HEK293T (cell line): Measurements from ENCODE around the gene RPRD1B.

Source experiments
- CTCF ChIA-PET: fragments of 350-600 bp; formaldehyde crosslinking; extraction: SDS; loops from one replicate; lab custom pipeline; 2021; ENCODE audit warnings: antibody characterized with exemption, inconsistent platforms; lab: Yijun Ruan, JAX
- POLR2A ChIA-PET: fragments of 350-600 bp; formaldehyde crosslinking; extraction: SDS; loops from one replicate; lab custom pipeline; 2020; ENCODE audit warnings: antibody characterized with exemption, inconsistent platforms; lab: Yijun Ruan, JAX
- DNase-seq: peaks from one replicate; pipeline ENCODE4 v3.0.0; 2012; ENCODE audit warnings: mixed read lengths; ENCODE audit errors: extremely low spot score
- ARNT ChIP-seq: fragments of 450-650 bp; IDR thresholded peaks from 2 replicates; pipeline ENCODE4 v1.6.1; 2017; ENCODE audit warnings: mild to moderate bottlenecking
- BHLHE40 ChIP-seq: fragments of 450-650 bp; IDR thresholded peaks from 2 replicates; pipeline ENCODE4 v1.6.1; 2016; ENCODE audit warnings: mild to moderate bottlenecking, moderate library complexity, borderline replicate concordance
- CTBP1 ChIP-seq: fragments of 450-650 bp; IDR thresholded peaks from 2 replicates; pipeline ENCODE4 v1.6.1; 2016; ENCODE audit warnings: borderline replicate concordance
- ELF4 ChIP-seq: fragments of 450-650 bp; IDR thresholded peaks from 2 replicates; pipeline ENCODE4 v1.6.1; 2017; ENCODE audit warnings: antibody characterized with exemption
- FOXA1 ChIP-seq: fragments of 450-650 bp; IDR thresholded peaks from 2 replicates; pipeline ENCODE4 v1.6.1; 2016; ENCODE audit warnings: mild to moderate bottlenecking
- FOXK2 ChIP-seq: fragments of 450-650 bp; IDR thresholded peaks from 2 replicates; pipeline ENCODE4 v1.6.1; 2016; ENCODE audit warnings: mild to moderate bottlenecking
- FOXM1 ChIP-seq: fragments of 450-650 bp; IDR thresholded peaks from 2 replicates; pipeline ENCODE4 v1.6.1; 2017; ENCODE audit warnings: mild to moderate bottlenecking, borderline replicate concordance
- HDGF ChIP-seq: fragments of 450-650 bp; IDR thresholded peaks from 2 replicates; pipeline ENCODE4 v1.6.1; 2017; ENCODE audit warnings: antibody characterized with exemption, borderline replicate concordance
- L3MBTL2 ChIP-seq: fragments of 450-650 bp; conservative IDR thresholded peaks from 2 replicates; pipeline ENCODE4 v1.6.1; 2016; ENCODE audit warnings: mild to moderate bottlenecking
- LEF1 ChIP-seq: fragments of 450-650 bp; IDR thresholded peaks from 2 replicates; pipeline ENCODE4 v1.6.1; 2017; ENCODE audit warnings: mild to moderate bottlenecking, borderline replicate concordance
- NFRKB ChIP-seq: fragments of 450-650 bp; IDR thresholded peaks from 2 replicates; pipeline ENCODE4 v1.6.1; 2016; ENCODE audit warnings: mild to moderate bottlenecking, moderate library complexity
- SP1 ChIP-seq: fragments of 450-650 bp; IDR thresholded peaks from 2 replicates; pipeline ENCODE4 v1.6.1; 2017
- SUZ12 ChIP-seq: fragments of 450-650 bp; IDR thresholded peaks from 2 replicates; pipeline ENCODE4 v1.6.1; 2016; ENCODE audit warnings: mild to moderate bottlenecking
- TARDBP ChIP-seq: fragments of 450-650 bp; IDR thresholded peaks from 2 replicates; pipeline ENCODE4 v1.6.1; 2016
- ZNF384 ChIP-seq: fragments of 450-650 bp; IDR thresholded peaks from 2 replicates; pipeline ENCODE4 v1.6.1; 2016
- TF ChIP-seq, protein P1 (sequence below): fragments of 450-650 bp; IDR thresholded peaks from 2 replicates; pipeline ENCODE4 v1.6.1; 2016

Gene RPRD1B

DNA sequence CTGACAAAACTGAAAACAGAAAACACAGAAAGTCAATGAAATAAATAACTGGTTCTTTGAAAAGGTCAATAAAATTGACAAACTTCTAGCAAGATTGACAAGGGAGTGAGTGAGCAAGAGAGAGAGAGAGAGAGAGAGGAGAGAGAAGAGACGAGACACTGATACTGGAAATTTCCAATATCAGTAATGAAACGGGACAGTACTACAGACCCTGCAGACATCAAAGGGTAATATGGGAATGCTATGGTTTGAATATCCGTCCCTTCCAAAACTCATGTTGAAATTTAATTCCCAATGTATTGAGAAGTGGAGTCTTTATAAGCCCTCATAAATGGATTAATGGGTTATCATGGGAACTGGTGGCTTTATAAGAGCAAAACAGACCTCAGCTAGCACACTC, 4.1 kb upstream of the RPRD1B start:
- no peak for TF ChIP-seq CTBP1
- TF ChIP-seq L3MBTL2 = no peak
- TF ChIP-seq, protein P1, sequence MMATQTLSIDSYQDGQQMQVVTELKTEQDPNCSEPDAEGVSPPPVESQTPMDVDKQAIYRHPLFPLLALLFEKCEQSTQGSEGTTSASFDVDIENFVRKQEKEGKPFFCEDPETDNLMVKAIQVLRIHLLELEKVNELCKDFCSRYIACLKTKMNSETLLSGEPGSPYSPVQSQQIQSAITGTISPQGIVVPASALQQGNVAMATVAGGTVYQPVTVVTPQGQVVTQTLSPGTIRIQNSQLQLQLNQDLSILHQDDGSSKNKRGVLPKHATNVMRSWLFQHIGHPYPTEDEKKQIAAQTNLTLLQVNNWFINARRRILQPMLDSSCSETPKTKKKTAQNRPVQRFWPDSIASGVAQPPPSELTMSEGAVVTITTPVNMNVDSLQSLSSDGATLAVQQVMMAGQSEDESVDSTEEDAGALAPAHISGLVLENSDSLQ = no peak
- TF ChIP-seq NFRKB = no peak
- TF ChIP-seq SP1 = no peak
- no peak for TF ChIP-seq LEF1
- no peak for TF ChIP-seq HDGF
- TF ChIP-seq ZNF384 = no peak
- TF ChIP-seq FOXA1 = no peak
- no peak for TF ChIP-seq SUZ12
- TF ChIP-seq BHLHE40 = no peak
- TF ChIP-seq TARDBP = no peak
- TF ChIP-seq ARNT = no peak
- TF ChIP-seq ELF4 = no peak
- TF ChIP-seq FOXK2 = no peak
- TF ChIP-seq FOXM1 = no peak
- CTCF ChIA-PET = no interaction called here
- POLR2A ChIA-PET = no interaction called here
- DNase-seq = no peak

DNA sequence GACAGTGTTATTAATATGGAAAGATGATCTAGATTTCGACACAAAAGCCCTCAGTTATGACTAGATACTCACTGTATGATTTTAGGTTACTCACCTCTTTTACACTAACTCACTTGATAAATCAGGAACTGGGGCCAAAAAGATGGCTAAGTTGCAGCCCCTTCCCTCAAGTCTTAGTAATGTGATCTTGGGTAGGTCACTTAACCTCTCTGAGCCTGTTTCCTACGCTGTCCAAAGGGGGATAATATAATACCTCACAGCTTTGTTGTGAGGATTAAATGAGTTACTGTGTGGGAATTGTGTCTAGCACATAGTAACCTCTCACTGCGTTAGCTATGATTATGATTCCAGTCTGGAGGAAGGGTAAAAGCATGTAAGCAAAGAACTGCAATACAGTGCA, 1.6 kb upstream of the RPRD1B start:
- ChIA-PET CTCF (no interaction called here), POLR2A (no interaction called here)
- DNase-seq = no peak
- TF ChIP-seq ARNT = no peak

DNA sequence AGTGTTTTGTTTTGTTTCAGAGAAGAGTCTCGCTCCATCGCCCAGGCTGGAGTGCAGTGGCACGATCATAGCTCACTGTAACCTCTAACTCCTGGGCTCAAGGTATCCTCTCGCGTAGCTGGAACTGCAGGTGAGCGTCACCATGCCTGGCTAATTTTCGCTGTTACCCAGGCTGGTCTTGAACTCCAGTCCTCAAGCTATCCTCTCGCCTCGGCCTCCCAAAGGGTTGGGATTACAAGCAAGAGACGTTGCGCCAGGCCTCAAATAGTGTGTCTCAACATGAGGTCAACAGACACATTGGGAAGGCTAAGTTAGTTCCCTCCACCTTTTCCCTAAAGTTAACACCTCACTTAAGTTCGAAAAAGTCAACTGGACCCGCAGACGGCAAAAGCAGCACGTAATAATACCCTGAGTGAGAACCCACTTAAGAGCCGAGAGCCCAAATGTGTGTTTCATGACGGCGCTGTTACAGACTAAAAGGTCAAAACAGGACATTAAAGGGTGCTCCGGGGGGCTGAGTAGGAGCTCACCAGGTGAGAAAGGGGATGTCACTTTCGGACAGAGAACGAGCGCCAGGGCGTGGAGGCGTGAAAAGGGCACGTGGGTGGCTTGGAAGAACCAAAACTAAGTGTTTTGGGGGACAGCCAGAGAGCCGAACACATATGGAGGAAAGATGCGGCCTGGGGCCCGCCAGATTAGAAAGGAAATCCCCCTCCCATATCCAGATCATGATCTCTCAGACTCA, 789 bp upstream of the RPRD1B start:
- ChIA-PET POLR2A (interaction anchor here (0.6 to 1.9 kb wide), 10 partner anchors 9 to 821 kb away, joined by 3 to 15 read pairs (median 4); no protein-coding TSS in a partner anchor), CTCF (interaction anchor here (0.7 kb wide), 1 partner anchor 187 kb away, joined by 9 read pairs; no protein-coding TSS in a partner anchor)
- no peak for DNase-seq
- no peak for TF ChIP-seq NFRKB
- no peak for TF ChIP-seq CTBP1
- TF ChIP-seq FOXA1 = no peak

DNA sequence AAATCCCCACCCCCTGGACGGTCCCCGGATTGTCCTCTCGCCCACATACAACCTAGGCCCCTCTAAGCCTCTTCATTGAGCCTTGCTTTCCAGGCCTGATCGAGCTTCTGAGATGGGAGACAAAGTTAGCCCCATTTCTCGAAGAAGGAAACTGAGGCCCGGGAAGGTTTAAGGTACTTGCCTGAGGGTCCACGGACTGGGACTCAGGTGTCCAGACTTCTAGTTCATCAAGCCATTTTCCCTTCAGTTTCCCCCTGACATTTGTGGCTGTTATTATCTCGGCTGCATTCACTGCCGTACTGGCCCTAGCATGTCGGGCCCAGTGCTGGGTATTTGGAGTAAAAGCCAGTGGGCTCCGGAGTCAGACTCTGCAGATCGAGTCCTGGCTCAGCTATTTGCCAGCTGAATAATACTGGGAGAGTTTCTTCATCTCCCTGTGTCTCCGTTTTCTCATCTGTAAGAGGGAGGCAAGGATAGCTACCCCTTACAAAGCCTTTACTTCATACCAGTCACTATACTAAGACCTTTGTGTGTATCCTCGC, 633 bp downstream of the RPRD1B start:
- ChIA-PET CTCF (interaction anchor here (0.8 kb wide), 1 partner anchor 14 kb away, joined by 8 read pairs; no protein-coding TSS in a partner anchor), POLR2A (interaction anchor here (0.6 to 1.9 kb wide), 6 partner anchors 9 to 856 kb away, joined by 3 to 15 read pairs (median 4); no protein-coding TSS in a partner anchor)
- DNase-seq = no peak
- TF ChIP-seq SP1 (no peak), ARNT (no peak), FOXK2 (no peak), ELF4 (no peak), SUZ12 (no peak), FOXA1 (no peak), NFRKB (no peak), ZNF384 (no peak), LEF1 (no peak), TARDBP (no peak), L3MBTL2 (no peak), BHLHE40 (no peak), HDGF (no peak), CTBP1 (no peak)

DNA sequence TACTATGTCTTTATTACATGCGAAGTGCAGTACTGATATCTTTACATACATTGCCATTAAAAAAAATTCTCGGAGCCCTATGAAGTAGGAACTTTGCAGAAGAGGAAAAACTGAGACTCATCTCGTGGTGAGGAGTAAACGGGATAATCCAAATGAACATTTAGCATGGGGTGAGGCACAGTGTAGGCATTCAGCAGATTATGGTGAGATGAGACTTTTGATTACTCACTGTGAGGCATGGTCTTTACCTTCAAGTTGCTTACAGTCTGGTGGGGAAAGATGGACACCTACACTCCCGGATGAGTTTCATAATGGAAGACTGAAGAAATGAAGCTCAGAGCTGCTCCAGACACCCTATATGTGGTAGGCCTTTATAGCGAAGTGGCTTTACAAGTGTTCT, 1.4 kb downstream of the RPRD1B start:
- DNase-seq = no peak
- CTCF ChIA-PET = no interaction called here
- TF ChIP-seq TARDBP (no peak), ARNT (no peak), FOXA1 (no peak), BHLHE40 (no peak), ELF4 (no peak), LEF1 (no peak), NFRKB (no peak), HDGF (no peak), SUZ12 (no peak), ZNF384 (no peak), FOXK2 (no peak), CTBP1 (no peak), SP1 (no peak)
- TF ChIP-seq, protein P1 = no peak
- POLR2A ChIA-PET = interaction anchor here (1.9 kb wide), 2 partner anchors 12 to 14 kb away, joined by 5 to 7 read pairs; no protein-coding TSS in a partner anchor

DNA sequence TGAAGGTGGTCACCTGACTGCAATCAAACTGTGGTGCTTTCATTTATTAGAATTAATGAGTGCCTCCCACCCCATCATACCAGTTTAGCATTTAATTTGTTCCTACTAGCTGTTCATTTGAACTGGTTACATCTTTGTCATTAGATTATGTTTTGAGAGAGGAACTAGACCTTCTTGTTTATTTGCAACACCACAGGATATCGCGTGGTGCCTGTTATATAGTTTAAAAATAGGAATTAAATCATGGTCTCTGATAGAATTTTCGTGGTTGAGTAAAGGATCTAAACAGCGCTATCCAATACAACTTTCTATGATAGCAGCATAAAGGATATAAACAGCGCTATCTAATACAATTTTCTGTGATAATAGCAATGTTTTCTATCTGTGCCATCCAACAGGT, 2.8 kb downstream of the RPRD1B start:
- TF ChIP-seq L3MBTL2 (no peak), TARDBP (no peak), BHLHE40 (no peak), HDGF (no peak), CTBP1 (no peak), FOXM1 (no peak), FOXK2 (no peak)
- TF ChIP-seq, protein P1 = no peak
- ChIA-PET CTCF (no interaction called here), POLR2A (no interaction called here)
- no peak for DNase-seq
